Stimulated activated CD4-positive, alpha-beta T cell treated with anti-CD3 and anti-CD28 coated beads, TNF-alpha, amount 100 ng/mL, for 48 hours (primary cell): ENCODE results near the gene RHBDF2.

Experiments used
- DNase-seq, 3 donors: peaks; one replicate each; pipeline ENCODE4 v3.0.0-alpha.2; 2020; ENCODE audit warnings: low read depth in 3 of 3

Gene RHBDF2

GRCh38 chr17:76501018-76501826 is at the start of gene RHBDF2:
RHBDF2 (minus strand) TSS chr17:76501423; CDS start chr17:76481524, 19,899 bp downstream.
- DNase-seq, result peak; percentile 89 to 97 (median 95)

- no peak for DNase-seq
Observed at GRCh38 chr17:76549539-76549938, 48.3 kb upstream of the RHBDF2 start.

GRCh38 chr17:76549215-76549518 is 47.9 kb upstream of the RHBDF2 start:
- no peak for DNase-seq

- no peak for DNase-seq
Observed at GRCh38 chr17:76548378-76549214, 47.4 kb upstream of the RHBDF2 start.

- DNase-seq, result no peak
Observed at GRCh38 chr17:76547642-76548202, 46.5 kb upstream of the RHBDF2 start.

GRCh38 chr17:76547183-76547641 is 46.0 kb upstream of the RHBDF2 start:
- DNase-seq, result peak in 1 of 3 donors; percentile 60

GRCh38 chr17:76546556-76547182 is 45.4 kb upstream of the RHBDF2 start:
- no peak for DNase-seq

- DNase-seq, result no peak
Observed at GRCh38 chr17:76545918-76546555, 44.8 kb upstream of the RHBDF2 start.

GRCh38 chr17:76544546-76545365 is 43.5 kb upstream of the RHBDF2 start:
- DNase-seq, result no peak

GRCh38 chr17:76543826-76544545 is 42.8 kb upstream of the RHBDF2 start:
- no peak for DNase-seq

- DNase-seq, result no peak
Observed at GRCh38 chr17:76543482-76543825, 42.2 kb upstream of the RHBDF2 start.

- no peak for DNase-seq
Observed at GRCh38 chr17:76542984-76543383, 41.8 kb upstream of the RHBDF2 start.

- no peak for DNase-seq
Observed at GRCh38 chr17:76542566-76542971, 41.3 kb upstream of the RHBDF2 start.

GRCh38 chr17:76541739-76542454 is 40.7 kb upstream of the RHBDF2 start:
- no peak for DNase-seq

- peak in 1 of 3 donors; percentile 21 for DNase-seq
Observed at GRCh38 chr17:76540381-76541300, 39.4 kb upstream of the RHBDF2 start.

- no peak for DNase-seq
Observed at GRCh38 chr17:76539631-76540271, 38.5 kb upstream of the RHBDF2 start, which contains the start of gene PRCD. PRCD (plus strand) TSS chr17:76540044; CDS start chr17:76540142, 98 bp downstream.

- DNase-seq, result no peak
Observed at GRCh38 chr17:76538941-76539570, 37.8 kb upstream of the RHBDF2 start.
